Activated CD8-positive, alpha-beta memory T cell treated with anti-CD3 and anti-CD28 coated beads for 36 hours (primary cell): ENCODE results near the gene FRAT1. TPM values are rescaled to one million over a fixed set of nuclear protein-coding genes. Genes with fewer than 3 reads are reported as not detected.

Experiments used
- CTCF ChIA-PET: fragments of 350-600 bp; sonication (Branson Sonifier 250); formaldehyde crosslinking; loops from one replicate; lab custom pipeline; 2021; ENCODE audit warnings: antibody characterized with exemption; lab: Charles Lee
- POLR2A ChIA-PET: fragments of 350-600 bp; sonication (Branson Sonifier 250); formaldehyde crosslinking; loops from one replicate; lab custom pipeline; 2021; ENCODE audit warnings: antibody characterized with exemption; lab: Charles Lee
- total RNA-seq, 2 experiments: library from RNA; stranded (reverse); gene quantifications; one replicate each; pipeline ENCODE4 v1.2.3, GENCODE V29; 2021

The FRAT1 gene
- total RNA-seq, 2 experiments from 2014 or later: 3.1 to 3.4 TPM

- POLR2A ChIA-PET: no interaction called here
- CTCF ChIA-PET: interaction anchor here (1.0 kb wide), 1 partner anchor 82 kb away, joined by 3 read pairs; no protein-coding TSS in a partner anchor
Measured at GRCh38 chr10:97356318-97356914, 37.3 kb downstream of the FRAT1 start.

DNA sequence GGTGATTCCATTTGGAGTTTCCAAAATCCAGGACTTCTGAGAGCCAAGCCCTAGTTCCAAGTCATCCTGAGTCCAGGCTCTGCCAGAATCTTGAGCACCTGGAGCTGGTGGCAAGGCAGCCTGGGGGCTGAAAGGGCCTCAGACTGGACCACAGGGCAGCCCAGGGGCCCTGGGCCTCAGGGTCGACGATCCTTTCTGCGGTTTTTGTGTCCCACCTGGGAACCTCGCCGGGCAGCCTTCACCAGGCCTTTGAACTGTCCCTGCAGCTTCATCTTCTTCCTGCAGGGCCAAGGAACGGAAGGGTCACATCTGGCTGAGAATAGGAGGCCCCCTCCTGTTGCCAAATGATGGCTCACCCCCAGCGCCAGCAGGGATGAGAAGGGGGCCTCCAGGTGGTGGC lies 37.8 kb downstream of the FRAT1 start:
- ChIA-PET POLR2A (no interaction called here), CTCF (interaction anchor here (1.0 kb wide), 1 partner anchor 83 kb away, joined by 3 read pairs; no protein-coding TSS in a partner anchor)

- ChIA-PET CTCF (interaction anchor here (1.1 kb wide), 1 partner anchor 25 kb away, joined by 3 read pairs; no protein-coding TSS in a partner anchor), POLR2A (no interaction called here)
Measured at GRCh38 chr10:97358349-97358748, 39.3 kb downstream of the FRAT1 start.

DNA sequence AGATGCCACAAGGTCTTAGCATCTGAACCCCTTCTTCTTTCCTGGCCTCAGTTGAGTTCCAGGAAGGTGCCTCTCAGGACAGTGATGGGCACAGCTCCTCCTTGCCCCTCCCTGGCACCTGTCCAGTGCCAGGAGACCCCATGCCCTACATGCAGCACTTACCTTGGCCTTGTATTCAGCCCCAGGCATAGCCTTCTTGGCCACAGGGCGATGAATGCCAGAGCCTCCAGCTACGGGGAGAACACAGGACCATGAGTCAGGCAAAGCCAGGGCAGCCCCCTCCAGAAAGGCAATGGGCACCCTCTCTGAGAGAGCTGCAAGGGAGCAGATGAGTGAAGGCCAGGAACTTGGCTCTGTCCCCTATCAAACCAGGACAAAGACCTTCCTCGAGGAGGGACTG lies 39.7 kb downstream of the FRAT1 start:
- CTCF ChIA-PET: interaction anchor here (1.1 kb wide), 1 partner anchor 25 kb away, joined by 3 read pairs; no protein-coding TSS in a partner anchor
- POLR2A ChIA-PET: interaction anchor here (0.9 kb wide), 1 partner anchor 39 kb away, joined by 3 read pairs; no protein-coding TSS in a partner anchor

DNA sequence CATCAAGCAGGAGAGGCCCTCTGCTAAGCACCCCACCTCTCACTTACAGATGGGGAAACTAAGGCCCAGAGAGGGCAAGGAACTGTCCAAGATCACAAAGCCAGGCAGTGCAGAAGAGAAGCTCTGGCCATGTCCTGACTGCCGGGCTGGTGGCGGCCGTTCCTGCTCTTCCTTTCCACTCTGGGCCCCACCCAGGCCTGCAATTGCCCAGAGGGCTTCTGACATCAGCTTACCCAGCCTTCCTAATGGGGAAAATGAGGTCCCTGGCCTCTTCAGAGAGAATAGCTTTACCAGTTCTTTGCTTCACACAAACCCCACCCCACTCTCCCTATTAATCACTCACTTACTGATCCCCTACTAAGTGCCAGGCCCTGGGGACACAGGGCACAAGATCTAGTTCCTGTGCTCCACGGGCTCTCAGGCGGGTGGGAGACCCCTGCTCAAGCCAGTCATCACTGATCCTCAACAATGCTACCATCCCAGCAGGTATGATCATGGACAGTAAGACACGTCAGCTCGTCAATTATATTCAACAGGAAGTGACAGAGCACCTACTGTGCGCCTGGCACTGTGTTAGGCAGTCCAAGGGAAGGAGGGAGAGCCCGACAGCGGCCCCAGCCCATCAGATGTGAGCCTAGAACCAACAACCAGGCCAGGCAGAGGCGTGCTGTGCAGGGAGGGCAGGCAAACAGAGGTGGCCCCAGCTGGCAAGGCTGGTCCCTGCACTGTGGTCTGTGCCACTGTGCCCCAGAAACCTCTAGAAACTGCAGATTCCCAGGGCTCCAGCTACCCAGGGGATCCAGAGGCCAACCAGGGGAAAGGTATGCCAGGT lies 41.9 kb downstream of the FRAT1 start:
- POLR2A ChIA-PET: no interaction called here
- CTCF ChIA-PET: interaction anchor here (0.9 to 1.5 kb wide), 2 partner anchors 11 to 125 kb away, joined by 3 read pairs; no protein-coding TSS in a partner anchor

DNA sequence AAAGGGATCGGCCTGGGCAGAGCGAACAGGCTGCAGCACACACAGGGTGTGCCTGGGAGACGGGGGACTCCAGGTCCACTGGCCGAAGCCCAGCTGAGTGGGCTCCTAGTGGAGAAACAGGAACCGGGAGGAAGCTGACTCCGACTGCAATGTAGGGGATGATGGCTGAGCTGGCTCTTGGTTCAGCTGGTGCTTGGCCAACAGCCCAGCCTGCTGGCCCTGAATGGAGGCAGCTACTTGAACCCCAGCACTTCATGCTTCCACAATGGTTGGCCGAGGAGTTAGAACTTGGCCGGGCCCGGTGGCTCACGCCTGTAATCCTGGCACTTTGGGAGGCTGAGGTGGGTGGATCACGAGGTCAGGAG lies 42.4 kb downstream of the FRAT1 start:
- CTCF ChIA-PET: interaction anchor here (0.5 to 0.9 kb wide), 2 partner anchors 80 to 126 kb away, joined by 3 to 4 read pairs; no protein-coding TSS in a partner anchor

DNA sequence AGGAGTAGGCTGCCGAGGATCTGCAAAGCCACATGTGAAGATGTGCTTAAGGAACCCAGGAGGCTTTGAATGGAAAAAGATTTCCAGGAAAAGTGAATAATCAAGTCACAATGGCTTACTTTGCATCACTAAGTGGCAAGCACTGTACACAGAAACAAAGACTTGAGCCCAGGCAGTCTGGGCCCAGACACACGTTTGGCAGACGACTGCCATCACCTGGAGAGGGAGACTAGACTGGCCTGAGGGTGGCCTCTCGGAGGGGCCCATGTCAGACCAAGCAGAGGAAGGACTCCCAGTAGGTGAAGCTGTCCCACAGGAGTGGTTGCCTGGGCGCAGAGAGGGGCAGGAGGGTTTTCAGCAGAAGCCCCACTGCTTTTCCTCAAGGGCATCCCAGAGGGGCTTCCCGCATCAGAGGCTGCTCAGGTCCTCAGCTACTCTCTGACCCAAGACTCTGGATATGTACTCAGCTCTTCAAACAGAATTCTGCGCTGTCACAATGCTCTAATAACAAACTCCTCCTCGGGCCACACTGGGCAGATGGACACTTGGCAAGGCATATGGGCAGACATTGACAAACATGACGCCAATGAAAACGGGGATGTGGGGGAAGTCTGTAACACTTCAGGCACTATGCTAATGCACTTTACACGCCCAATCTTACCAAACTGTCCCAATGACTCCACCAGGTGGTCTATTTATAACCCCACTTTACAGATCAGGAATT lies 43.4 kb downstream of the FRAT1 start:
- CTCF ChIA-PET: no interaction called here

More for the DNA sequence above, 42.4 kb downstream of the FRAT1 start:
- POLR2A ChIA-PET: no interaction called here

GRCh38 chr10:97363071-97363470 lies 44.0 kb downstream of the FRAT1 start:
- POLR2A ChIA-PET: no interaction called here
- CTCF ChIA-PET: interaction anchor here (1.2 kb wide), 1 partner anchor 23 kb away, joined by 3 read pairs; no protein-coding TSS in a partner anchor

More for the DNA sequence above, 43.4 kb downstream of the FRAT1 start:
- POLR2A ChIA-PET: no interaction called here

DNA sequence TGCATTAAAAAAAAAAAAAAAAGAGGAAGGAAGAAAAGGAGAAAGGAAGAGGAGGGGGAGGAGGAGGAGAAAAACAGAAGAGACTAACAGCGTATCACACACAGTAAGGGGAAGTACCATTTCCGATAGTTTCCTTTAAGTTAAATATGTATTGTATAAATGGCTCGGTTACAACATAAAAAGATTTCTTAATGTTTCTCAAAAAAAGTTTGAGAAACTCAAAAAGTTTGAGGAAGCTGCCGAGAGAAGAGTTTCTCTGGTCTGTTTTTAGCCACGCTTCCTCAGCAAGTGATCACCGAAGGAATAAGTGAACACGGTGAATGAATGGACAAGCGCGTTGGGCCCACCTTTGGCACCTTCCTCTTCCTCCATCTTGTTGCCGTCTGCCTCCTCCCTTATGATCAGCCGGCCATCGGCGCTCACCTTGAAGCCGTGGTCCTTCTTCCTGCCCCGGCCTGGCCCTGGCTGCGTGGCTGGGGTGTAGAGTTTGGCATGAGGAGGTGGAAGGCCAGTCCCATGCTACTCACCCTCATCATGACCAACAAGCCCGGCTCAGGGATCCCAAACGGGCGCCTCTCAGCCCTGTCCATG lies 46.8 kb downstream of the FRAT1 start:
- ChIA-PET POLR2A (no interaction called here), CTCF (no interaction called here)

- ChIA-PET CTCF (no interaction called here), POLR2A (no interaction called here)
Measured at GRCh38 chr10:97366572-97366971, 47.5 kb downstream of the FRAT1 start.

DNA sequence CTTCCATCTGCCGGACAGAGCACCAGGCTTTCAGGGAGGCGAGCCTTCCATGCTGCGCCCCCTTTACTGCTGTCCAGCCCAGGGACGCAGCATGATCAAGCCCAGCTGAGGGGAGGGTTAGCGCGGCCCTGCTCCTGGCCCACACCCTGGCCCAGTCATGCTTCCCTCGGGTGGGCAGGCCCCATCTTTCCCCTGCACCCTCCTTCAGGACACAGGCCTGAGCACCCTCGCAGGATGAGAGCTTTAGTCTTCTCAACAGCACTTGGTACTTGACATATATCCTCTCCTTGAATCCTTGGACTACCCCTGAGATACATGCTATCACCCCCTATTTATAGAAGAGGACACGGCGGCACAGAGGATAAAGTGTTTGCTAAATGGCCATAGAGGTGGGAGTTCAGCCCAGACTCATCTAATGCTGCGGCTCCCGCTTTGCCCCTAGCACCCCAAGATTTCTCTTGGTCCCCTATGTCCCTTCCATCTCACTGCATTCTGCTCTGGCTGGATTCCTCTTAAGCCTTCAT lies 48.1 kb downstream of the FRAT1 start:
- CTCF ChIA-PET: no interaction called here
- POLR2A ChIA-PET: no interaction called here

Other genes starting within 250 kb of the FRAT1 start
- gene SLIT1, start 133.3 kb upstream of the FRAT1 start, total RNA-seq: under 1 TPM; 0.17 to 0.19 TPM
- 10 to 100 TPM; 27.3 to 29.8 TPM for gene ARHGAP19, start 26.6 kb upstream of the FRAT1 start, total RNA-seq
- gene FRAT2, start 15.5 kb downstream of the FRAT1 start, total RNA-seq: 1 to 10 TPM; 8.5 to 8.7 TPM
- 100 to 1,000 TPM in 1 of 2 experiments, 10 to 100 TPM in 1; 99.8 to 110 TPM for gene RRP12, start 82.1 kb downstream of the FRAT1 start, total RNA-seq
- 1,000 to 10,000 TPM; 1,302 to 1,307 TPM for gene PGAM1, start 106.9 kb downstream of the FRAT1 start, total RNA-seq
- gene EXOSC1, start 126.7 kb downstream of the FRAT1 start, total RNA-seq: 10 to 100 TPM; 62.5 to 63.3 TPM
- 10 to 100 TPM; 55.0 to 57.3 TPM for gene ZDHHC16, start 126.9 kb downstream of the FRAT1 start, total RNA-seq
- gene MMS19, start 179.2 kb downstream of the FRAT1 start, total RNA-seq: 100 to 1,000 TPM in 1 of 2 experiments, 10 to 100 TPM in 1; 98.0 to 100 TPM
- 1 to 10 TPM; 2.1 to 2.3 TPM for gene UBTD1, start 179.7 kb downstream of the FRAT1 start, total RNA-seq